ENCODE data around the gene ZFAND6.

Gene ZFAND6

DNA sequence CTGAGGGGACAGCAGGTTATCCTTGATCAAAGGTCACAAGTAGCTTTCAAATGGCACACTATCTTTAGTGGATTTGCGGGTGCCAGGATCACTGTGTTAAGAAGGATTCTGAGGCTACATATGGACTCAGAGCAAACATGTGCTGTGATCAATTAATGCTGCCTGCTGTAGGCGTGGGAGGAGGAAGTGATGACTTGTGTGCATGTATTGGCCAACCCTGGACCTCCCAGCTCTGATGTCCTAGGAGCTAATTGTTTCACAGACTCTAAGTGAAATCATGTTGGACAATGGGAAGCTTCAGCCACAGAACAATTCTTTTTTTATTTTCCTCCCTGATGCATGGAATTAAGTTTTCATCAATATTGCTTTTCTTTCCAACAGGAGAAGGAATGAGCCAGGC is 117.7 kb downstream of the ZFAND6 start:
- no peak for TF ChIP-seq GATA3 (IDR thresholded peaks at IDR 0.05; ENCODE audit: low read depth, low read length)
- TF ChIP-seq GATA2 (IDR thresholded peaks at IDR 0.05; ENCODE audit: low read depth, low read length) = no peak

DNA sequence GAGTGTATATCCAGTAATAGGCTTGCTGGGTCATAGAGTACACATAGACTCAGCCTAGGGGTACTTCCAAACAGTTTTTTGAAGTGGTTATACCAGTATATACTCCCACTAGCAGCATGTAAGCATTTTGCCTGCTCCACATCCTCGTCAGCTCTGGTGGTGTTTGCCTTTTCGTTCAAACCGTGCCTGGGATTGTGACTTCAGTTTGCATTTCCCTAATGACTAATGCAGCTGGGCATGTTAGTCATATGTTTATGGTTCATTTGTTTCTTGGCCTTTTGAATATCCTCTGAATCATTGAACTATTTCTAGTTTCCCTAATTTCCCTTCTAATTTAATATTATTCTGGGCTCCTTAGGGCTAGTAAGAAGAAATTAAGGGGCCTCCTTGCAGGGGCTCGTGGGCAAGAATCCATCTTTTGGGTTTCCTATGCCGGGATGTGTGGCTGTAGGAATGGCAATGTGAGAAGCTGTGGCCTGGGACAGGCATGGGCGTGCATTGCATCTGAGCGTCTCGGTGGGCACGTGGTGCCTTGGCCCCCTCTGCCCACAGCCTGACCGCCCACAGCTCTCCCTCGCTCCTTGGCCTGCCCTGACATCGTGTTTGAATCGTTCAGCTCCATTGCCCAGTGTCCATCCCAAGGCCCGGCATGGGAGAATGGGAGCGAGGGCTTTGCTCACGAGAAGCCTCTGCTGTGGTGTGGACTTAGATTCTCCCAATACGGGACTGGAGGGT is 119.7 kb downstream of the ZFAND6 start:
- TF ChIP-seq GATA2 (IDR thresholded peaks at IDR 0.05; ENCODE audit: low read depth, low read length) (no peak), GATA3 (IDR thresholded peaks at IDR 0.05; ENCODE audit: low read depth, low read length) (no peak)

DNA sequence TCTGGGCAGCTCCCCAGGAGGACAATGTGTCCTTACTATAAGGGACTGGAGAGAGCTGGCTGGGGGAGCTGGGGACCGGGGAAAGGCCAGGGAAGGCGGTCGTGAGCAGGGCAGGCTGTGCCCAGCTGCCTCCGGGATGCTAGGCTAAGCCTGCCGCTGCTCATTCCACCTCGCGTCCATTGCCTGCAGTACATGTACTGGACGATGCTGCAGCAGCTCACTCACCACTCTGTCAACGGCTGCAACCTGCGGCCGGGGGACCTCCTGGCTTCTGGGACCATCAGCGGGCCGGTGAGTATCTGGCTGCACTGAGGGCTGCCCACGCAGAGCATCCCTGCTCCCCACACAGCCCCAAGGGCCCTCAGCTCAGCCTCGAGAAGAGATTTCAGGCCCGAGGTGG is 120.5 kb downstream of the ZFAND6 start:
- TF ChIP-seq GATA2 (IDR thresholded peaks at IDR 0.05; ENCODE audit: low read depth, low read length) = no peak
- no peak for TF ChIP-seq GATA3 (IDR thresholded peaks at IDR 0.05; ENCODE audit: low read depth, low read length)

DNA sequence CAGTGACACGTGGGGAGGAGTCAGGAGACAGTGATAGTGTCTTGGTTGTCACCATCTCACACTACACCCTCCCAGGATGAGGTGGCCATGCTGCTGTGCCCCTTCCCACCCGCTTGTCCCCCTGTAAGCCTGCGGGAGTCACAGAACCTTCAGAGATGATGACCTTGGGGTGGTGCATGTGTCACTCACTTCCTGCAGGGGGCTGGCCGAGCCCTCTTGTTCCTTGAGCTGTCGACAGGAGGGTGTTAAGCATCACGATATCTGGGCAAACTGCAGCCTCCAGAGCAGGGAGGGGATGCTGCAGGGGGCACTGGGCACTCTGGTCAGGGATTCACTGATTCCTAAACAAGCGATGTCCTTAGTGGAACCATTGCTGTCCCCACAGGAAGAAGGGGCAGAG is 121.0 kb downstream of the ZFAND6 start:
- TF ChIP-seq GATA3 (IDR thresholded peaks at IDR 0.05; ENCODE audit: low read depth, low read length) (no peak), GATA2 (IDR thresholded peaks at IDR 0.05; ENCODE audit: low read depth, low read length) (no peak)

DNA sequence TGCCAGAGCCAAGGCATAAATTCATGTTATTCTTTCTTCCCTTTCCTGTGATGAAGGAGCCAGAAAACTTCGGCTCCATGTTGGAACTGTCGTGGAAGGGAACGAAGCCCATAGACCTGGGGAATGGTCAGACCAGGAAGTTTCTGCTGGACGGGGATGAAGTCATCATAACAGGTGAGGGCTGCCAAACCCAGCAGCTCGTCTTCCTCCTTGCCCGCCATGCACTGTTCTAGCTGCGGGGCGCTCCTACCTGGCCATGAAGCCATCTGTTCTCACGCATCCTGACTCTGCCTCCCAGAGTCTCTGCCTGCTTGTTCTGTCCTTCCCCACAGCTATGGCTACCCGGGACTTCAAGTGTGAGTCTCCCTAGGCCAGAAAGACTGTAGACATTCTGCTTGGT is 121.5 kb downstream of the ZFAND6 start:
- TF ChIP-seq GATA3 (IDR thresholded peaks at IDR 0.05; ENCODE audit: low read depth, low read length) (no peak), GATA2 (IDR thresholded peaks at IDR 0.05; ENCODE audit: low read depth, low read length) (no peak)

DNA sequence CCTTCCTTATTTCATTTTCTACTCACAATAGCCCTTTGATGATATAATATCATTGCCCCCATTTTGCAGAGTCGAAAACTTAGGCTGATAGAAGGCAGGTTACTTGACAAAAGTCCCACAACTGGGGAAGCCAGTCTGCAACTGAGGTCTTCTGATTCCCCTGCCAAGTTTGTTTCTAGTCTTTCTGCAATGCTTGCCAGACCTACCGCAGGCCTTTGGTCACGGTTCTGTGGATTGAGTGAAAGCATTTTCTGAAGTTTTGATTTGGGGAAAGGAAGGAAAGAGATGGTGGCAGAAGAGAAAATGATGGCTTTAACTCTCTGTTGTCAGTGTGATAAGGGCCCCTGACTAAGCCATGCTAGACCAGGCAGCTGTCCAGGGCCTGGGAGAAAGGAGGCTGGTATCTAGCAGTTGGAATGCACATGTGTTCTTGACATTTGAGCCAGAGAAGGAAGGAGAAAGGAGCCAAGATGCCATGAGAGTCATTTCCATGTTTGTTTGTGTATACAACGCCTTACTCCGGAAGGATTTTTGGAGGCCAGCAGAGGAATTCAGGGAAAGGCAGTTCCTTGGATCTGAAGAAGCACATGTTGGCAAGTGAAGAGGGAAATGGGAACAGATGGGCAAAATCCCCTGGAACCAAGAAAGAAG is 123.3 kb downstream of the ZFAND6 start:
- TF ChIP-seq GATA2 (IDR thresholded peaks at IDR 0.05; ENCODE audit: low read depth, low read length) (no peak), GATA3 (IDR thresholded peaks at IDR 0.05; ENCODE audit: low read depth, low read length) (no peak)

DNA sequence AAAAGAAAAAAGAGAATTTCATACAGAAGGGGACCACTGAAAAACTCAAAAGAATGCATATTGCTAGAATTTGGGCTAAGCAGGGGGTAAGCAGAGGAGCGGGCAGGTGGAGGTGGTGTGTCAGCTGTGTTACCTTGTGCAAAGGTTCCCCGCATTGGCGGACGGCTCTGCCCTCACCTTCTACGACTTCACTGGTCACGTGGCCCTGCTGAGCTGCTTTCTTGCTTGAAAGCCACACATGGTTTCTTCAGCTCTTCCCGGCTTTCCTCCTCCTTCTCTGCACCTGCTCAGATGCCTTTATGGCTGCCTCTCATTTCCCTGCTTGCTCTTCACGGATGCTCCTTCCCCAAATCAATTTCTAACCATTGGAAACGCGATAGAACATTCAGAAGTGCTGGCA is 123.8 kb downstream of the ZFAND6 start:
- no peak for TF ChIP-seq GATA3 (IDR thresholded peaks at IDR 0.05; ENCODE audit: low read depth, low read length)
- no peak for TF ChIP-seq GATA2 (IDR thresholded peaks at IDR 0.05; ENCODE audit: low read depth, low read length)

DNA sequence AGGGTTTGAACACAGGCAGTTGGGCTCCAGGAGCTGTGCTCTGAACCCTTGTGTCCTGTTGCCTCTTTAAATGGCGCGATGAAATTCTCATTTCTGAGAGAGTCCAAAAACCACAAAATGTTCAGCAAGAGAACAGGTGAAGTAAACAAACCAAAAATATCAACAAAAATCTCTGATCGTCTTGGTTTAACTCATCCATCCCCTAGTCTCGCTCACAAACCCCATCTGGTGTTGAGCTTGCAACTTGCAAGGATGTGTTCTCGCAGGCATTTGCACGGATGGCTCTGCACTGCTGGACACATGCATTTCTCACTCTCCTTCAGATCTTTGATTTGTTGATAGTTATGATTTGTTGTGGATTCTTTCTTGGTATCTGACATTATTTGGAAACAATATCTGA is 124.4 kb downstream of the ZFAND6 start:
- TF ChIP-seq GATA2 (IDR thresholded peaks at IDR 0.05; ENCODE audit: low read depth, low read length) = no peak
- no peak for TF ChIP-seq GATA3 (IDR thresholded peaks at IDR 0.05; ENCODE audit: low read depth, low read length)

DNA sequence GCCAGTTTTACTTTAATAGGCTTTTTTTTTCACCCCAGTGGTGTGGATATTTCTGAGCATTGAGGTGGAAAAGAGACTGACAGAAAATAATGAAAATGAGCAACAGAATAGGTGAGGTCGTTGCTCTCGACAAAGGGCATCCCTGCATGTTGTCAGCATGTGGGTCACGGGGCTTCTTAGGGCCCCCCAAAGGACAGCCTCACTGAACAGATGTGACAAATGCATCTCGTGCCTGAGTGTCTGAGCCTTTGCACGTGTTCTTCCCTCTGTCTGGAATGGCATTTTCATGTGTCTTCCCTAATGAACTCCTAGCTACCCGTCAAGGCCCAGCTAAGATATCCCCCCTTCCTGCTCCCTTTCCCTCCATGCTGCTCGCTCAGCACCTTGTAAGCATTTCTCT is 125.1 kb downstream of the ZFAND6 start:
- TF ChIP-seq GATA2 (IDR thresholded peaks at IDR 0.05; ENCODE audit: low read depth, low read length) (no peak), GATA3 (IDR thresholded peaks at IDR 0.05; ENCODE audit: low read depth, low read length) (no peak)

DNA sequence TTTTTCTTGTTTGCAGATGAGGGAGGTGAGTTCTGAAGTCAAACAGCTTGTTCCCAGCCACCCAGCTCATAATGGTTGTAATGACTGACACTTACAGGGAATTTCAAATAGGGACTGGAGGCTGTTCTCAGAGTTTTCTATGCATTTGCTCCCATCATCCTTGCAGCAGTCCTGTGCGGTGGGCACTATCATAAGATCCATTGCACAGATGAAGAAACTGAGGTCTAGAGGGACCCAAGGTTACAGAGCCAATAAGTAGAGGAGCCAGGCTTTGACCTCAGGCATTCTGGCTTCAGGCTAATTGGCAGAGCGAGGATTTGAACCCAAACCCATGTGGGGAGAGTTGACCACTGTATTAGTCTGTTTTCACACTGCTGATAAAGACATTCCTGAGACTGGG is 125.7 kb downstream of the ZFAND6 start:
- no peak for TF ChIP-seq GATA2 (IDR thresholded peaks at IDR 0.05; ENCODE audit: low read depth, low read length)
- no peak for TF ChIP-seq GATA3 (IDR thresholded peaks at IDR 0.05; ENCODE audit: low read depth, low read length)

DNA sequence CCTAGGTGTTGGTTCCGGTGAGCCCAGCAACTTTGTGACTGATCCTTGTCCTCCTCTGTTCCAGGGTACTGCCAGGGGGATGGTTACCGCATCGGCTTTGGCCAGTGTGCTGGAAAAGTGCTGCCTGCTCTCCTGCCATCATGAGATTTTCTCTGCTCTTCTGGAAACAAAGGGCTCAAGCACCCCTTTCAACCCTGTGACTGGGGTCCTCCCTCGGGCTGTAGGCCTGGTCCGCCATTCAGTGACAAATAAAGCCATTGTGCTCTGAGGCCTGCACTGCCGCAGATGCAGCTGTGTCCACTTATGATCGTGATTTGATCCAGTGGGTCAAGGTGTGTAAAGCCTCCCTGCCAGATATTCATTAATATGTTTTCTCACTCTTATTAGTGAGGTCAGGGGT is 126.6 kb downstream of the ZFAND6 start:
- TF ChIP-seq GATA2 (IDR thresholded peaks at IDR 0.05; ENCODE audit: low read depth, low read length) (no peak), GATA3 (IDR thresholded peaks at IDR 0.05; ENCODE audit: low read depth, low read length) (no peak)

DNA sequence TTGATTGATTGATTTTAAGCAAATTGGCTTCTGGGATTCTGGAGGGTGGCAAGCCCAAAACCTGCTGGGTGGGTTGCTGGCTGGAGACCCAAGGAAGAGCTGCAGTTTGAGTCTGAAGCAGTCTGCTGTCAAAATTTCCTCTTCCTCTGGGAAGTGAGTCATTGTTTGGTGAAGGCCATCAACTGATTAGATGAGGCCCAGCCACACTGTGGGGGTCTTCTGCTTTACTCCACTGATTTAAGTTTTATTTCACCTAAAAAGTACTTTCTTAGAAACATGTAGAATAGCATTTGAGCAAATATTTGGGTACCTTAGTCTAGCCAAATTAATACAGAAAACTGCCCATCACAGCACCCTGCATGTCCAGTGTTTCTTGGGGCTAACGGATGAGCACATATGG is 127.1 kb downstream of the ZFAND6 start:
- TF ChIP-seq GATA2 (IDR thresholded peaks at IDR 0.05; ENCODE audit: low read depth, low read length) = no peak
- no peak for TF ChIP-seq GATA3 (IDR thresholded peaks at IDR 0.05; ENCODE audit: low read depth, low read length)

Data from SH-SY5Y (cell line).